ENCODE results near the gene STAT2.
"Not testable (repeated sequence)": the region's sequence is repeated elsewhere in the genome, so short reads cannot be mapped to it uniquely, and the experiment has no call there.

Gene STAT2

DNA sequence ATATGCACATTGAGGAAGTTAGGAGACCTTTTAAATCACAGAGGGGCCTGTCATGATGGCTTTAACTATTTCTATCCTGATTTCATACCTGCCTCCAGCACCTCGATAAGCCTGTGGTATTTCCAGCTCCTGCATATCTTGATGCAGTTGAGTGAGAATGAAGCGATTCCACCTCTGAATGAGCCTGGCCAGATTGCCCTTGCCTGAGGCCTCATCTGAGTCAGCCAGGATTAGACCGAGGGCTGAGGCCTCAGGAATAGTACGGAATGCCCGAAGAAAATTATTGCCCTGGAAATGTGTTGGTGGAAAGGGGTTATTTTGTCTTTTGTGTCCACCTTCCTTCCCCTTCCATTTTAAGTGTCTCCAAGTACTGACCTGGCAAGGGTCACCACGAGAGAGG lies 35.7 kb downstream of the STAT2 start:
- FAIRE-seq, result no peak

DNA sequence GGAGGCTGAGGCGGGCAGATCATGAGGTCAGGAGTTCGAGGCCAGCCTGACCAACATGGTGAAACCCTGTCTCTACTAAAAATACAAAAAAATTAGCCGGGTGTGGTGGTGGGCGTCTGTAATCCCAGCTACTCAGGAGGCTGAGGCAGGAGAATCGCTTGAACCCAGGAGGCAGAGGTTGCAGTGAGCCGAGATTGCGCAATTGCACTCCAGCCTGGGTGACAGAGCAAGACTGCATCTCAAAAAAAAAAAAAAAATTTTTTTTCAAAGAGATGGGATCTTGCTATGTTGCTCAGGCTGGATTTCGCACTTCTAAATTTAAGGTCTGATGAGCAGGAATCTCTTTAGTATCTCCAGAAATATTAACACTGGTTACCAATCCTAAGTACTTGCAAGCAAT lies 38.3 kb downstream of the STAT2 start:
- not testable (repeated sequence) for FAIRE-seq

DNA sequence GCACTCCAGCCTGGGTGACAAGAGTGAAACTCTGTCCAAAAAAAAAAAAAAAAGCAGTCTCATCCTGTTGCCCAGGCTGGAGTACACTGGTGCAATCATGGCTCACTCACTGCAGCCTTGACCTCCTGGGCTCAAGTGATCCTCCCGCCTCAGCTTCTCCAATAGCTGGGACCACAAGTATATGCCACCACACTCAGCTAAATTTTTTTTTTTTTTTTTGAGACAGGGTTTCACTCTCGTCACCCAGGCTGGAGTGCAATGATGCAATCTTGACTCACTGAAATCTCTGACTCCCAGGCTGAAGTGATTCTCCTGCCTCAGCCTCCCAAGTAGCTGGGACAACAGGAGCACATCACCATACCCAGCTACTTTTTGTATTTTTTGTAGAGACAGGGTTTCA lies 38.9 kb downstream of the STAT2 start:
- no peak for FAIRE-seq

DNA sequence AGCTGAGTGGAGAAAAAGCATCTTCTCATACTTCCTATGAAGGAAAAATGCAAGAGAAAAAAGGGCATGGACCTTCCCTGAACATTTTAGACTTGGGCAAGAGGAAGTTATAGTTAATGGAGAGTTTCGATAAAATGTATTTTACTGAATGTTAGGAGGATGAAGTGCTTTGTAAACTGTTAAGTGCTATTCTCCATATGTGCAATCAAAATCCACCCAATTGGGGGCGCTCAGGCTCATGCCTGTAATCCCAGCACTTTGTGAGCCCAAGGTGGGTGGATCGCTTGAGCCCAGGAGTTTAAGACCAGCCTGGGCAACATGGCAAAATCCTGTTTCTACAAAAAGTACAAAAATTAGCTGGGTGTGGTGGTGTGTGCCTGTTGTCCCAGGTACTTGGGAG lies 42.2 kb downstream of the STAT2 start:
- no peak for FAIRE-seq

DNA sequence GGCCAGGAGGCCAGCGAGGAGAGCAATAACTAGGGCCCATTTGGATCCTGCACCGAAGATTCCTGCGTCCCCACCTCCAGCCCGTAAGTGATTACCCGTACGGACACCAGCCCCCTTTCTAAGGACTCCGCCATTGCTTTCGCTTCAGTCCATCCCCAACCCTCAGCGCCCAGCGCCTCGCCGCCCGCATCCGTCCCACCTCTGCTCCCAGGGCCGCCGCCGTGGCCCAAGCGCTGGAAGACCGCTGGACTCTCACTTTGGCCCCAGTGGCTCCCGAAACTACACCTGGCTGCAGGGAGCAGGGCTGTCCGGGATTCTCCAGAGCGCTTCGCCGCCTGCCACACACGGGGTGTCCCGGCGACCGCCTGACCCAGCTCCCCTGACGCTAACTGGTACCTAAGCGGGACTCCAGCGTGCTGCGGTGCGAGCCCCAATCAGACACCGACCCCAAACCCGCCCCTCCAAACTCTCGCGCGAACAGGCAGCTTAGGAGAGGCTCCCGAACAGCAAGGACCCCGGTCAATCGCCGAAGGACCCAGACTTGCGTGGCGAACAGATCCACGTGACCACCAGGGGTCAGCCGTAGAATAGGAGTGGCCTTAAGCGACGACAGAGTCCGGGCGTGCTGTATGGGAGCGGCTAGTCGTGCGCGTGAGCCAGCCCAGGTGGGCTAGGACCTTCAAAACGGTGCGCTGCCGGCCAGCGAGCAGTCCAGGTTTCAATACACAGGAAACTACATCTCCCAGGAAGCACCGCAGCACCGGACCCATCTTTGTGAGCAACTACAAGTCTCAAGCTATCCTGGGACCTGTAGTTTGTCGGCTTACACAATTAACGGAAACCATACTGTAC lies 44.1 kb downstream of the STAT2 start, which contains the start of gene CNPY2:
TSS of gene CNPY2 (minus strand) at position 367 of the 852 bp plus-strand sequence. CDS start 771 bp downstream, outside the sequence.
- peak; percentile 42 for FAIRE-seq

DNA sequence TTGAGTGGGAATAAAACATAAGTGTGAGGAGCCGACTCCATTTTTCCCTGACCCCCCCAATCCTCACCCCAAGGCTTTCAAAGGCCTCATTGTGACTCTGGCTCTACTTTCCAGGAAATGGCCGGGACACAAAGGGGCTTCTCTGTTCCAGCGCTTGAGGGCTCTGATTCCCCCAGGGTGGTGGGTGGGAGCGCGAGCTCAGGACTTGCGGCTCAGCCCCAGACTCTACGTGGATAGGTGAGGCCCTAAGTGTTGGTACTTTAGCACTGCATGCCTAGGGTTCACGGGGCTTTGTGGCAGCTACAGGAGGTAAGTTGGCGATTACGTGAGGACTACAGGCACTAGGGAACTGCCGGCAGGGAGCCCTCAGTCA lies 44.7 kb downstream of the STAT2 start:
- FAIRE-seq, result no peak

DNA sequence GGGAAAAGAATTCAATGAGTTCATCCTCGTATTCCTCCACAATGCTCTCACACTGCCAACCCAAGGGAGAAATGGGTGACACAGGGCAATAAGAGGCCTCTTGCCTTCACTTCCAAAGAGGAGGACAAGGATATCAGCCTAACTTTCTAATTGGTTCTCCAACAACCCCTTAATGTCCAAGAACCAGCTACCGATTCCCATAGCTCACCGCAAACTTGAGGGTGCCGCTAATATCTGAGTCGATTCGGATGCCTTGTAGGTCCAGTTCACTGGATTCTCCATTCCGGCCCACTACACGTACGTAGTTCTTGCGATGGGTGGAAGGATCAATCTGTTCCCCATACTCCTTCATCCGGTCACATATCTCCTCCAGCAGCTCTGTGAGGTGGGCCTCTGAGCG lies 48.9 kb downstream of the STAT2 start:
- no peak for FAIRE-seq

DNA sequence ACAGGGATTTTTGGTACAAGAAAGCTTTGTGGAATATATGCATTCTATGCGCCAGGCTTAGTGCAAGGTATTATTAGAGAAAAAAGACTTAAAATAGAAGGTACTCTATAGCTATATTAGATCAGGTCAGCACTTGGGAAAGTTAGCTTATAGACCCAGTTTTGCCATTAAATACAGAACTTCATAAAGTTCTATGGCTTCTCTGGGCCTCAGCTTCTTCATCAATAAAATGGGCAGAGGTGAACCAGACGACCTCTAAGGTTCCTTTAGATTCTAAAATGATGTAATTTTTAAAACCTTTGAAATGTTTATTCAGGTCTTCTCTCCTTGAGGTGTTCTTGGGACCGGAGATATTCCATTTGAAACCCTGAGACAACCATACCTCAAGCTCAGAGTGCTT lies 51.2 kb downstream of the STAT2 start:
- no peak for FAIRE-seq

DNA sequence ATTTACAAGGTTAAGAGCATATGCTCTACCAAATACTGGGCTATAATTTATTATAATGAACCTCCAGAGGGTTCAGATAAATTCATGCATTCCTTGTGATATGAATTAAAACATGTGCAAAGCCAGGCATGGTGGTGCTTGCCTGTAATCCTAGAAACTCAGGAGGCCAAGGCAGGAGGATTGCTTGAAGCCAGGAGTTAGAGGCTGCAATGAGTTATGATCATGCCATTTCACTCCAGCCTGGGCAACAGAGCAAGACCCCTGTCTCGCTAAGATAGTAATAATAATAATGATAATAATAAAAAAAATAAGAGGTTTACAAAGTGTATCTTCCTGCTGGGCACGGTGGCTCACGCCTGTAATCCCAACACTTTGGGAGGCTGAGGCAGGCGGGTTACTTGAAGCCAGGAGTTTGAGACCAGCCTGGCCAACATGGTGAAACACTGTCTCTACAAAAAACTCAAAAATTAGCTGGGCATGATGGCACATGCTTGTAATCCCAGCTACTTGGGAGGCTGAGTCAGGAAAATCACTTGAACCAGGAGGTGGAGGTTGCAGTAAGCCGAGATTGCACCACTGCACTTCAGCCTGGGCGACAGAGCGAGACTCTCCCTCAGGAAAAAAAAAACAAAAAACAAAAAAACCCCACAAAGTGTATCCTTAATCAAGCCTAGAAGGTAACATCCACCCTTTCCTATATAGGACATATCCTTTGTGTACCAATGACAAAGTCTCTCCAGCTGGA lies 52.5 kb downstream of the STAT2 start:
- FAIRE-seq, result no peak

DNA sequence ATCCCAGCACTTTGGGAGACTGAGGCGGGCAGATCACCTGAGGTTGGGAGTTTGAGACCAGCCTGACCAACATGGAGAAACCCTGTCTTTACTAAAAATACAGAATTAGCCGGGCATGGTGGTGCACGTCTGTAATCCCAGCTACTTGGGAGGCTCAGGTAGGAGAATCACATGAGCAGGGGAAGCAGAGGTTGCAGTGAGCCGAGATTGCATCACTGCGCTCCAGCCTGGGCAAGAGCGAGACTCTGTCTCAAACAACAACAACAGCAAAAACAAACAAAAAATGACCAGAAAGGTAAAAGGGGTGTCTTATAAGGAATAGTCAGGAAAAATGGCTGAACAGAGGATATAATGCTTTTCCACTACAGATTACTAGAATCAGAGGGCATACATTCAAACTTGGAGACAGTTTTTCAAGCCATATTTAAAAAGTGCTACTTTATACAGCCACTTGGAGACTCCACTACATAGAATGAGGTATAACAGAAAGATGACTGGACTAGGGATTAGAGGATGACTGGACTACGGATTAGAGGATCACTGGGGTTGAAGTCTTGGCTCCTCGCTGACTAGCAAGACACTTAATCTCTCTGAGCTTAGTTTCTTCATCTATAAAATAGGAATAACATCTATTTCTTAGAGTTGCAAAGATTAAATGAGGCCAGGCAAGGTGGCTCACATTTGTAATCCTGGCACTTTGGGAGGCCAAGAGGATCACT lies 54.9 kb downstream of the STAT2 start:
- FAIRE-seq, result no peak

DNA sequence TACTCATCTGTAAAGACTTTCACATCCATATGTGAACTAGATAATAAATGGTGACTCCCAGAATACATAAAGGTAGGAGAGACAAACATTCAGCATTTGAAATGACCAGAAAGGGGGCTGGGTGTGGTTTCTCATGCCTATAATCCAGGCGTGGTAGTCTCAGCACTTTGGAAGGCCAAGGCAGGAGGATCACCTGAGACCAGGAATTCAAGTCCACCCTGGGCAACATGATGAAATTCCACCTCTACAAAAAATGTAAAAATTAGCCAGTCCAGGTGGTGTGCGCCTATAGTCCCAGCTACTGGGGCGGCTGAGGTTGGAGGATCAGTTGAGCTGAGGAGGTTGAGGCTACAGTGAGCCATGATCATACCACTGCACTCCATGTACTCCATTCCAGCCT lies 55.6 kb downstream of the STAT2 start:
- FAIRE-seq, result no peak

DNA sequence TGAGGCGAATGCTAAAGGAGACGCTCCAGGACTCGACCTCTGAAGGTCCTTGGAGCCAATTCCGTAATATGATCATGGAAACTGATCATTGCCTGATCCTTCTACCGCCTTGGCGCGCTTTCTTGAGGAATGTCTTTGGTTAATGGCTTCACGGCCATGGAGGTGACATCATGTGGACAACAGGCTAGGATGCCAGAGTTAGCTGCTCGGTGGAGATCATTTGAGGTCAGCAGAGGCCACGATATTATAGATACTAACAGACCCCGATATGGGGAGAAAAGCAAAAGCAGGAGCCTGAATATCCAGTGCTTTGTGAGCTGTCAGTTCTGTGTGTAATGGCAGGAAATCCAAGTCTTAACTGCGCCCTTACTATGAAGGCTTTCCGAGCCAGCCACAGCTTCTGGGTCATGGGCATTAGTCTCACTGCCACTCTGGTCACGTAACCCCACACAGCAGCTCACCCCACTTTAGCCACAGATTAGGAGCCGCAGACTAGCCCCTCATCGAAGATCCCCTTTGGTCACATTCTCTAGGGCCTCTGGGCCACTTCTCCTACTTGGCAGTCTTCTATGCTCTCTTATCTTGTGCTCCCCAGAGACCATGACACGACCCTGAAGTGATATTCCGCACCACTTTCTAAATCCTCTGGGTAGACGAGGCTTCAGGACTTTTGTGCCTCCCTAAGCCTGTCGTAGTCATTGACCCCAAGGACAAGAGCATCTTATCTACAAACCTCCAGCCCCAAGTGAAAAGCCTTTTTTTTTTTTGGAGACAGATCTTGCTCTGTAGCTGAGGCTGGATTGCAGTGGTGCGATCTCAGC lies 59.1 kb downstream of the STAT2 start:
- no peak for FAIRE-seq

DNA sequence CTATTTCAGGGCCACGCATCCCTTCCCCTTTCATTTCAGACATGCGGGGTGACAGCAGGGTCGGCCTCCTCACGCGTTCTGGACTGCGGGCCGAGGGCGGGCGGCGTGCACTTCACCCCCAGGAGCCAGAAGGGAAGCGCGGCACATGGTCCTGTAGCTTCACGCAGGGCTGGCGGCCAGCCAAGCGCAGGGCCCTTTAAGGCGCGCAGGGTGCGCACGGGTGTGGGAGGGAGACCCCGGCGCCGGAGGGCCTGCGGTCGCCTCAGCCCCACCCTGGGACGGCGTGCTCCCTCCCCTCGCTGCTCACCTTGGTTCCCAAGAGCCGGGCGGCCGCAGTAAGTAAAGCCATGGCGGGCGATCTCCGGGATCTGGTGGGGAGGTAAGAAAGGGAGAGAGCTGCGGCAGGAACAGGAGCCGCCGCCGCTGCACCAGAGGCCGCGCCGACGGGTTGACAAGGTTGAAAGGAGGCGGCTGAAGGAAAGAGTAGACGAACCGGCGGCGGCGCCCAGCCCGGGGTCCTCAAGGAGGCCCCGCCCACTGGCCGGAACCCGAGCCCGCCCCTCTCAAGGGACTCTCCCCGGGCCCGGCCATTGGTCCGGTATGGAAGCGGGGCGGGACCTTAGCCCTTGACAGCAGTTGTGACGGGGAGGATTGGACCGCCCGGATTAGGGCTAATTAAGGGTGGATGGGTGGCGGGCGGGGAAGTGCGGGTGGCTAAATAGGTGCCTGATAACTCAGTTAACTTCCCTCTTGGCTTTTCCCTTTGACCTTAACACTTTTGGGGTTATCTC lies 59.9 kb downstream of the STAT2 start, which contains the start of gene CS:
TSS of gene CS (minus strand) at position 478 of the 791 bp plus-strand sequence. CDS start at position 349, 129 bp downstream.
- FAIRE-seq, result peak; percentile 78

DNA sequence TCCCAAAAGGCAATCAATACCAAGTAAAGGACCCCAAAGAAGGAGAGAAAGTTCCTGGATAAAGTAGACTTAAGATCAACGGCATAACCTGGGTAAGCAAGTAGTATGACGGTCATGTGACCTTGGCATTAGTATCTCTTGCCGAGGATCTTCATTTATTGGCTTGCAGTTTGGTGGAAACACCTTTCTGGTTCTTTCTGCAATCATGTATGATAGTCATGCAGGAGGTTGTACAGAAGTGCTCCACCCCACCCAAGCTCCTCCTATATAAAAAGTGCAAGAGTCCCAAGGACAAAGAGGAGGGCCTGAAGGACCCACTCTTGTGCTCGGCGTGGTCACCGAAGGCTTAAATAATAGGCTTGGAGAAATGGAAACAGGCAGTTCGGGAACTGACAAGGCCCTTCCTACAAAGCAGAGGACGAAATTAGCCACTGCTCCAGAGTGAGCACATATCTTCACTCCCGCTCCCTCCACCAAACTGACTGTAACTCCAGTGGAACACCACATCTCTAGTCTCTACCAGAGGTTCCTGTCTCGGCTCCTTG lies 60.5 kb downstream of the STAT2 start:
- no peak for FAIRE-seq

DNA sequence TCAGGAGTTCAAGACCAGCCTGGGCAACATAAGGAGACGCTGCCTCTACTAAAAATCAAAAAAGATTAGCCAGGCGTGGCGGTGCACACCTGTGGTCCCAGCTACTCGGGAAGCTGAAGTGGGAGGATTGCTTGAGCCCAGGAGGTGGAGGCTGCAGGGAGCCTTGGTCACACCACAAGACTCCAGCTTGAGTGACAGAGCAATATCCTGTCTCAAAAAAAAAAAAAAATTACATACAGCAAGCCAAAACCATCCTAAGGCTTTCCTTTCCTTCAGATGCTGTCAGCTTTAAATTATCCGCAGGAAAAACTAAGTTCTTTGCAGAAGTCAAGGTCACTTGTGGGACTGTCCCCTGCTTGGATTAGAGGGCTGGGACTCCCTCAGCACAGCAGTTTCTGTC lies 61.1 kb downstream of the STAT2 start:
- no peak for FAIRE-seq

DNA sequence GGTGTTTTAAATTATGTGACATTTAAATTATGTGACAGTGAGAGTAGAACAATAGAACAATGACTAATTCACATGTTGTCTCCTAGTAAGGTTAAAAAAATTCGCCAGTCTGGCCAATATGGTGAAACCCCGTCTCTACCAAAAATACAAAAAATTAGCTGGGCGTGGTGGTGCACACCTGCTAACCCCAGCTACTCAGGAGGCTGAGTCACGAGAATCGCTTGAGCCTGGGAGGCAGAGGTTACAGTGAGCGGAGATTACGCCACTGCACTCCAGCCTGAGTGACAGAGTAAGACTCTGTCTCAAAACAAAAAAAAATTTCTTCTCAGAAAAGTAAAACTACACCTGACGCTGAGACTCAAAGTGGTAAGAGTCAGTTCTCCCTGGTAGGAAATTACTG lies 62.5 kb downstream of the STAT2 start:
- no peak for FAIRE-seq

DNA sequence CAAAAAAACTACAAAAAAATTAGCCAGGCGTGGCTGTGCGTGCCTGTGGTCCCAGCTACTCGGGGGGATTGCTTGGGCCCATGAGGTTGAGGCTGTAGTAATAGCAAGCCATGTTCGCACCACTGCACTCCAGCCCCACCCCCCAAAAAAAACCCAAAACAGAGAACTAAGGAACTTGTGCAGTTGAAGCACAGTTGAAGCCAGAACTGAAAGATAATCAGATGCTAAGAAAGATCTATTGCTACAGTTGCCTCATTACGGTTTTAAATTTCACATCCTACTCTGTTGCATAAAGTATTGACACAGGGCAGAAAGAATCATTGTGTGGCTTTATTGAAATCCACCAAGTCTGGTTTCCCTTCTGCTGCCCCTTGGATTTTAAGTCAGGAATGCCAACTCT lies 63.6 kb downstream of the STAT2 start:
- FAIRE-seq, result no peak

DNA sequence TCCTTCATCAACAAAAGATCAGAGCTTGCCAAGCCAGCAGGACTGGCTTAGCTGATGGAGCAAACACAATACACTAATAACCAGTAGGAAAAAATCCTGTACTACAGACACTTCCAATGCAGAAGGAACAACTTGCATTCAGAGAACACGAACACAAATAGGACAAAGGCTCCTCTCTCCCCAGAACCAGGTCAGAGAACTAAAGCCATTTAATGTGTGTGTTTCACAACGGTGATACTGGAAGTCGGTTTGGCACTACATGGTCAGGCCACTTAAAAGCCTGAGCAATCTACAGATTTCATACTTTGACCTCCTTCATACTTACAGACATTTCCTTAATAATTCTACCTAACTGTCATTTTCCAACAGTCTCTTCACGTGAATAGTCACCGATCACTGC lies 66.1 kb downstream of the STAT2 start:
- FAIRE-seq, result no peak
